DOHH2 (cell line): ENCODE data around the gene DNAH1.

ENCODE experiments used
- EZH2phosphoT487 ChIP-seq: fragments of 200-600 bp; sonication (generic); IDR thresholded peaks from 2 replicates; pipeline ENCODE4 v1.6.1; 2017; ENCODE audit warnings: borderline replicate concordance, mild to moderate bottlenecking, antibody characterized with exemption, low read length, moderate library complexity, mixed read lengths
- TF ChIP-seq, protein P1 (sequence below): fragments of 200-600 bp; sonication (generic); IDR thresholded peaks from one replicate; pipeline ENCODE4 v1.5.1; 2014; ENCODE audit warnings: antibody characterized with exemption, mild to moderate bottlenecking, low read depth, low read length; ENCODE audit not compliant: poor library complexity, severe bottlenecking

DNA sequence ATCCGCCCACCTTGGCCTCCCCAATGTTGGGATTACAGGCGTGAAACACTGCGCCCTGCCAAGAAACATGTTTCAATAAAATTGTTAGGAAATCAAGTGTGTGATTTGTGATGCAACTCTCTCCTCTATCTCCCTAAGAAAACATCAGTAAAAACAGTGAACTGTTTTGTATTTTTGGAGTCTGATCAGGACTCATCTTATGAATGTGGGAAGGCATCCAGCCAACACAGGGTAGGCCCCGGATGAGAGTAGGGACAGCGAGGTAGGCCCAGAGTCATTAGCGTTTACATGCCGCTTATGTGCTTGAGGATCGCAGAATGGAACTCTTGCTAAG lies 29.4 kb upstream of the DNAH1 start:
- TF ChIP-seq, protein P1, sequence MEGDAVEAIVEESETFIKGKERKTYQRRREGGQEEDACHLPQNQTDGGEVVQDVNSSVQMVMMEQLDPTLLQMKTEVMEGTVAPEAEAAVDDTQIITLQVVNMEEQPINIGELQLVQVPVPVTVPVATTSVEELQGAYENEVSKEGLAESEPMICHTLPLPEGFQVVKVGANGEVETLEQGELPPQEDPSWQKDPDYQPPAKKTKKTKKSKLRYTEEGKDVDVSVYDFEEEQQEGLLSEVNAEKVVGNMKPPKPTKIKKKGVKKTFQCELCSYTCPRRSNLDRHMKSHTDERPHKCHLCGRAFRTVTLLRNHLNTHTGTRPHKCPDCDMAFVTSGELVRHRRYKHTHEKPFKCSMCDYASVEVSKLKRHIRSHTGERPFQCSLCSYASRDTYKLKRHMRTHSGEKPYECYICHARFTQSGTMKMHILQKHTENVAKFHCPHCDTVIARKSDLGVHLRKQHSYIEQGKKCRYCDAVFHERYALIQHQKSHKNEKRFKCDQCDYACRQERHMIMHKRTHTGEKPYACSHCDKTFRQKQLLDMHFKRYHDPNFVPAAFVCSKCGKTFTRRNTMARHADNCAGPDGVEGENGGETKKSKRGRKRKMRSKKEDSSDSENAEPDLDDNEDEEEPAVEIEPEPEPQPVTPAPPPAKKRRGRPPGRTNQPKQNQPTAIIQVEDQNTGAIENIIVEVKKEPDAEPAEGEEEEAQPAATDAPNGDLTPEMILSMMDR: no peak
- TF ChIP-seq EZH2phosphoT487: no peak
